Adipose tissue (tissue), 3 donors: ENCODE data around the gene MGME1. TPM values are rescaled to one million over a fixed set of nuclear protein-coding genes. Genes with fewer than 3 reads are reported as not detected.

ENCODE experiments used
- H3K27ac ChIP-seq: one replicate; pipeline ENCODE4 v1.5.1; 2013; ENCODE audit warnings: low read depth, low read length
- WGBS, 3 donors: extraction: QIAGEN DNeasy Blood & Tissue Kit; methylation state at CpG; one replicate each; pipeline ENCODE4 v1.1.7; 2013; 5-methylcytosine and 5-hydroxymethylcytosine counted together
- polyA plus RNA-seq, 3 donors: library from polyadenylated mRNA; stranded (reverse); fragments of 200-250 nt; gene quantifications; one replicate each; pipeline ENCODE4 v1.2.3, GENCODE V29; 2013
- donor health status: healthy with polysubstance abuse.
- donor health status: Bipolar disorder and iron deficiency.
- donor health status: healthy.

Gene MGME1, protein sequence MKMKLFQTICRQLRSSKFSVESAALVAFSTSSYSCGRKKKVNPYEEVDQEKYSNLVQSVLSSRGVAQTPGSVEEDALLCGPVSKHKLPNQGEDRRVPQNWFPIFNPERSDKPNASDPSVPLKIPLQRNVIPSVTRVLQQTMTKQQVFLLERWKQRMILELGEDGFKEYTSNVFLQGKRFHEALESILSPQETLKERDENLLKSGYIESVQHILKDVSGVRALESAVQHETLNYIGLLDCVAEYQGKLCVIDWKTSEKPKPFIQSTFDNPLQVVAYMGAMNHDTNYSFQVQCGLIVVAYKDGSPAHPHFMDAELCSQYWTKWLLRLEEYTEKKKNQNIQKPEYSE
- polyA plus RNA-seq, result 10 to 100 TPM in 1 of 3 donors, 1 to 10 TPM in 2; 5.4 to 11.2 (median 6.8) TPM

DNA sequence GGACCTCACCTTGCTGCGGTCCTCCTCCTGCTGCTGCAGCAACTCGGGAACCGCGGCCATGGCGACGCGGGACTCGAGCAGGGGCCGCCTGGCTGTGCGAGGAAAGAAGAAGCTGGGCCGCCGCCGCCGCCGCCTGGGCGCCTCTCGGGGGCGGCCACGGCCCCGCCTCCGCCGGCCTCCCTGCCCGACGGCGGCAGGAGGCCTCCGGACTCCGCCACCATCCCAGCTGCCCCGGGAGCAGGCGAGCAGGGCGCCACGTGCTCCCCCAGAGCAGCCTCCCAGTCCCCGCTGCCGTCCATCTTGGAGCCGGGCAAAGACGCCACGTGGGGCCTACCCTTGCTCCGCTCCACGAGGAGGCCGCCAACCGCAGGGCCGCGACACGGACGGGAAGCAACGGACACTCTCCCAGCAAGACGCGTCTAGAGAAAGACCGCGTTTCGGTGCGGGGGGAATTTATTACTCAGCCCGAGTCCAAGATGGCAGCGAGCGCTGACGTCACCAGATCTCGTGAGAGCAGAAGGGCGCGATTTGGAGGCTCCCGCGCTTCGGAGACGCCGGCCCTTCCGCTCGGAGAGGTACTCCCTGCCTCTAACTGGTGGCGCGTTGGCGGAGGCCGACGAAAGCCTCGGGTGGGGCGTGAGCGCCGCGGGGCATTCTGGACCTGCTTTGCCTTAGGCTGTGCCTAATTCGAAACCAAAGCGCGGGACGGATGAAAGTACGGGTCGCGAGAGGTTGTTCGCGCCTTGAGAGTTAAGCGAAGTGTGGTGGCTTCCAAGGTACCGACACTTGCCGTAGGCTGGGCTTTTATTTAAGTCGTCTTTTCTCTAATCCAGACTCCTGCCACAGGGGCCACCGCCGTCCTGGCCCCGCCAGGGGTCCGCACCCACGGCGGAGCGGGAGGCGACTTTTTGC lies at the start of gene MGME1, which contains the start of gene SNX5:
Gene MGME1 (plus strand): TSS at position 653 of the 912 bp plus-strand sequence. CDS start 842 bp downstream, outside the sequence.
Gene SNX5 (minus strand): TSS at position 429 of the 912 bp plus-strand sequence. CDS start 369 bp downstream, at position 60.
- peak within 1 kb of the TSS; percentile 67 for H3K27ac ChIP-seq
- WGBS, 3 donors, result 0 to 1% (median 0%) methylated on average over 82 to 96 of the region's 96 CpGs

DNA sequence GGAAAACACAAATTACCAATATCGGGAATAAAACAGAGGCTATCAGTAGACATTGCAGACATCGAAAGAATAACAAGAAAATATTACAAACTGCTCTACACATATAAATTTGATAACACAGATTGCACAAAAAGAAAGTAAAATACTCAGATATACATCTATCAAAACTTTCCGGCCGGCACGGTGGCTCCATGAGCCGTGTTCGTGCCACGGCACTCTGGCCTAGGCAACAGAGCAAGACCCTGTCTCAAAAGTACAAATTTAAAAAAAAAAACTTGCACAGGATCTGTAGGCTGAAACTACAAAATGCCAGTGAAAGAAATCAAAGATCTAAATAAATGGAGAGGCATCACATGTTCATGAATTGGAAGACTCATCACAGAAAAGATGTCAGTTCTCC lies 49.7 kb upstream of the MGME1 start:
- no peak overlapping the region for H3K27ac ChIP-seq
- 94 to 97% (median 96%) methylated on average over 8 of the region's 8 CpGs for WGBS, 3 donors

DNA sequence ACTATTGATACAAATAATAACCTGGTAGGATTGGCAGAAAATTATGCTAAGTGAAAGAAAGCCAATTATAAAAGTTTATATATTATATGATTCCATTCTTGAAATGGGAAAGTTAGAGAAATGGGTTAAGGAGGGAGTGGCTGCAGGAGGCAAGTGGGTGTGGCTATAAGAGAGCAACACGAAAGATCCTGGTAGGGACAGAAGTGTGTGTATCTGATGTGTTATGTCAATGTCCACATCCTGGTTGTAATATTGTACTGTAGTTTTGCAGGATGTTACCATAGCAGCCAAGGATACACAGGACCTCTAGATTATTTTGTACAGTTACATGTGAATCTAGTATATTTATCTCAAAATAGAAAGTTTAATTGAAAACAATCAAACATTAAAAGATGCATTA lies 47.0 kb upstream of the MGME1 start:
- 8 to 16% (median 13%) methylated on average over 1 of the region's 1 CpG for whole genome bisulfite sequencing, 3 donors
- no peak overlapping the region for H3K27ac ChIP-seq

DNA sequence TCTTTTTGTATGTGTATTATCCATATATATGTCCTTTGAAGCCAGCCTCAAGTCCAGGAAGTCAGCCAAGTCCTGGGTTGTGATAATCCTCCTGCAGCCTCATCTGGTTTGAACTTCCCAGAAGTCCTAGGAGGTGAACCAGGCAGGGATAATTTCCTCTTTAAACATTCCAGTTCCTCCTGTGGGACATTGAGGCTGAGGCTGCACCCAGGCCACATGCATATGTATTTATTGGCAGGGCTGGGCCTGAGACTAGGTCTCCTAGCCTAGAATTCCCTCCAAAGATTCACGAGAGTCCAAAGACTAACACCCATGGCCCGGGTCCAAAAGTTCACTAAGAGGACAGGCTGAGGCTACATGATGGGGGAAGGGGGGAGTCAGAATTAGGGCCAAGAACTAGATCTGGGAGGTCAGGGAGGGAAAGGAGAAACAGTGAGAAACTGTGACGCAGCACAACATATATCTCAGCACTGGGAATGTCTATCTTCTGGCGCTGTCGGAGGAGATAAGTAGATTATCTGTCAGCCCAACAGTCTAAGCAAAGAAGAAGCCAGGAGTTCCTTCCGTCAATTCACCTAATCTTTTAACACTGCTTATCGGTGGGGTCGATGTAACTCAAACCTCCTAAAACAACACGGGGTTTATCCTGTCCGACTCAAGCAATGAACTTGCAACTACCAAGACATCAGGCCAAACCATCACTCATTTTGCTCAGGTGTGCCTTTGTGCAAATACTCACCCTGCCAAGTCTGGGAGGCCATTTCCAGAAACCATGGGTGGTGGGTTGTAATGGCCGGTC lies 43.5 kb upstream of the MGME1 start:
- WGBS, 3 donors, result 26 to 64% (median 56%) methylated on average over 11 of the region's 11 CpGs
- H3K27ac ChIP-seq, result no peak overlapping the region

DNA sequence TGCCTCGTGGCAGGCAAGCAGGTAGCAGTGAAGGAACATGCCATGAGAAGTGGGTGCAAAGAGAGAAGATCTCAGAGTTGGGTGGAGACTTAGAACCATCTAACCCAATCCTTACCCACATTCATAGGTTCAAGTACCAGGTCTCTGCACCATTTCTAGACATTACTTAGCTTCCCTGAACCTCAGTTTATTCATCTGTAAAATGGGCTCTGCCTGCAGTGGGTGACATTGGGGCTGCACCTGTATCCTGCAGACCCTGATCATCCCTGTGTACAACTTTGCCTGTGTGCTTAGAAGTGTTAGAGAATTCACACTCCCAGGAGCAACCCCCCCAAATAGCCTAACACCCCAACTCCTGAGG lies 42.9 kb upstream of the MGME1 start:
- WGBS, 3 donors, result 39 to 84% (median 59%) methylated on average over 1 of the region's 1 CpG

DNA sequence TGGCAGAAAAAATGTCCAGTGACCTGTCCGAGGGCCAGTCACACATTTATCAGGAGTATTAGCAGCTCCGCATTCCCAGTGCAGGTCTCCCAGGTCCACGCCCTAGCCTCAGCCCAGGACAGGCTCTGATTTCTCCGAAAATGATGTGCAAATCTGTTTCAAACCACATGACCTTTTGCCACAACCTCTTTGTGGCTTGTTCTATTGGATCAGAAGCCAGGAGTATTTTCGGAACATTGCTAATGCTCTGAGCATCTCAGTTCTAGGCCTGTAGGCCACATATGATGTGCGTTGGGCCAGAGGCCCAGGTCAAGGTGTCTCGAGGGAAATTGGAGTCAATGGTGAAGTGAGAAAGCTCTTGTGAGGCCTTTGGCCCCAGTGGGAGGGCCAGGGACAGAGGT lies 40.6 kb upstream of the MGME1 start:
- no peak overlapping the region for H3K27ac ChIP-seq
- 62 to 75% (median 63%) methylated on average over 7 of the region's 7 CpGs for WGBS, 3 donors

More for the DNA sequence above, 42.9 kb upstream of the MGME1 start:
- H3K27ac ChIP-seq, result no peak overlapping the region

DNA sequence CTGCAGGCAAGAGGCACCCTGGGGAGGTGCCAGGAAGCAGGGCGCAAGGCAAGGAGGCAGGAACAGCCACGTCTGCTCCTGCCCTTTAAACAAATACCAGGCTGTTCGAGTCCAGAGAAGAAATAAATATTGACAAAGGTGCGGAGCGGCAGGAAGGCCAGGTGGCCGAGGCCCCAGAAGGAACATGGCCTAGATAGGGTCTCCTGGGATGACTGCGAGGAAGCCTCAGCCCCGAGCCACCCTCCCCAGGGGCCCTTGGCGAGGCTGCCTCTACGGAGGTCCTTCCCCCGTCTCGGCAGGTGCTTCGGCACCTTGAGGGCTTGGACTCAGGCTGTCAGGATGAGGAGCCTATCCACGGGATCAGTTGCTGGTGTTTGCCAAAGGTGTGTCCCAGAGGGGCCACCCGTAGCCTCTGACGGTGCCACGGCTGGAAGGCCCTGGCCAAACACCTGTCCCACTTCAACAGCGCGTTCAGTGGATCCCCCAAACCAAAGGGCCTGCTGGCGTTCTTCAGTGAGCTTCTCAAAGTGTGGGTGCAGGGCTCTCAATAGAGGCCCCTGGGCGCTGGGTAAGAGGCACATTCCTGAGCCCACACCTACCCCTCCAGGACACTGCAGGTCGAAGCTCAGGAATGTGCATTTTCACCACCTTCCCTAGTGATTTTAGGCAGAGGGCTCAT lies 40.0 kb upstream of the MGME1 start:
- no peak overlapping the region for H3K27ac ChIP-seq
- WGBS, 3 donors, result 38 to 89% (median 75%) methylated on average over 22 of the region's 22 CpGs

DNA sequence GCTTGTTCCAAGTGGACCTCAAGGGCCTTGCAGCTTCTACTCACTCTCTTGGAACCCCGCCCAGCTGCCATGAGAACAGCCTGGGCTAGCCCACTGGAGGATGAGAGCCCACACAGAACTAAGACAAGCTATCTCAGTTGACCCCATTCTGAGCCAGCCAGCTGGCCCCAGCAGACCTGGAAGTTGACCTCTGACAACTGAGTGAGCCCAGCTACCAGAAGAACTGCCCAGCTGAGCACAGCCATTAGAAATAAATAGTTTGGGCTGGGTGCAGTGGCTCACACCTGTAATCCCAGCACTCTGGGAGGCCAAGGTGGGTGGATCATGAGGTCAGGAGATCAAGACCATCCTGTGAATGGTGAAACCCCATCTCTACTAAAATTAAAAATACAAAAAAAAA lies 37.3 kb upstream of the MGME1 start:
- WGBS, 3 donors, result 94 to 100% (median 100%) methylated on average over 1 of the region's 1 CpG
- H3K27ac ChIP-seq, result no peak overlapping the region

DNA sequence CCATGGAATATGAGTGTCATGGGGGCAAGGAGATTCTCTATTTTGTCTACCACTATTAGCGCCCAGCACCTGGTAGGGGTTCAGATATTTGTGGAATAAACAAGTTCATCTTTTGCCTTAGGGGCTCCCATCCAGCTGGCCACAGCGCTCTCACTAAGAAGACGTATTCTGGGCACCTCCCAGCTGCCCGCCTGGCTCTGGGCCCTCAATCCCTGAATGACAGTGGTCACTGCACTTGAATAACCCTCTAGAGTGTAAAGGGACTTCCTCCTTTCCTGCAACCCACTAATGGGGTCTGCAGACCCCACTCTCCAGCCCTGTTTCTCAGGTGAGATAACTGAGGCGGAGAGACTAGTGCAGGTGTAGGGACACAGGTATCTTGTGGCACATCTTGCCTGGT lies 36.4 kb upstream of the MGME1 start:
- no peak overlapping the region for H3K27ac ChIP-seq
- WGBS, 3 donors, result 81 to 96% (median 92%) methylated on average over 5 of the region's 5 CpGs

DNA sequence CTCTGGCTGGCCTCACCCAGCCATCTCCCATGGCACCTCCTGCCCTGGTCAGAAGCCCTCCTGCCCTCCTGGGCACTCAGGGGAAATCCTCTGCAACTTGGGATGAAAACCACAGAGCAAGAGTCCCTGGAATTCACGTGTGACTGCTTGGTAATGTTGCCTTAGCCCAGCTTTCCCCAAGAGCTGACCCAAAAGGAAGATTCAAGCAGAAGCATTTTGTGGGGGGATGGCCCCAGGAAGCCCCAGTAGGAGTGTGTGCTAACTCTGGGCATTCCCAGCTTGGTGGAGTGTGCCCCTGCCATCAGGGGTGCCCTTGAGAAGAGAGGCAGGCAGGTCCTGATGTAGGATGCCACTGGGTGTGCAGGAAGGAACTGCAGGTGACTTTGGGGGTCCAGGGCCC lies 35.7 kb upstream of the MGME1 start:
- H3K27ac ChIP-seq, result no peak overlapping the region
- WGBS, 3 donors, result 67 to 94% (median 76%) methylated on average over 1 of the region's 1 CpG

DNA sequence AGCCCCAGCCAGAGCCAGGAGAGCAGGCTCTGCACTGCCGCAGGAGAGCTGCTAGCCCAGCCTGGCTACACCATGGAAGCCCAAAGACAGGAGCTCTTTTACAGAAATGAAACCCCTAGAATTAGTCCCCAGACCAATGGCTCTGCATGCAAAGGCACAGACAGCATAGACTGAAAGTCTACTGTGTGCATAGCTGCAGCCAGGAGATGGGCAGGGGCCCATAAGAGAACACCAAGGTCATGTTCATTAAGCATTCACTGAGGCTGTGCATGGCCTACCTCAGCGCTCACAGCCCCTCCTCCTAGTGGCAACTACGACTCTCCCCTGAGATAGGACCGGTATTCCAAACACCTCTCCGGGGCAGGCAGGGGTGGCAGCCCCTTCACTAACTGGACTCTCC lies 35.1 kb upstream of the MGME1 start:
- WGBS, 3 donors, result 46 to 94% (median 90%) methylated on average over 5 of the region's 5 CpGs
- H3K27ac ChIP-seq, result no peak overlapping the region

DNA sequence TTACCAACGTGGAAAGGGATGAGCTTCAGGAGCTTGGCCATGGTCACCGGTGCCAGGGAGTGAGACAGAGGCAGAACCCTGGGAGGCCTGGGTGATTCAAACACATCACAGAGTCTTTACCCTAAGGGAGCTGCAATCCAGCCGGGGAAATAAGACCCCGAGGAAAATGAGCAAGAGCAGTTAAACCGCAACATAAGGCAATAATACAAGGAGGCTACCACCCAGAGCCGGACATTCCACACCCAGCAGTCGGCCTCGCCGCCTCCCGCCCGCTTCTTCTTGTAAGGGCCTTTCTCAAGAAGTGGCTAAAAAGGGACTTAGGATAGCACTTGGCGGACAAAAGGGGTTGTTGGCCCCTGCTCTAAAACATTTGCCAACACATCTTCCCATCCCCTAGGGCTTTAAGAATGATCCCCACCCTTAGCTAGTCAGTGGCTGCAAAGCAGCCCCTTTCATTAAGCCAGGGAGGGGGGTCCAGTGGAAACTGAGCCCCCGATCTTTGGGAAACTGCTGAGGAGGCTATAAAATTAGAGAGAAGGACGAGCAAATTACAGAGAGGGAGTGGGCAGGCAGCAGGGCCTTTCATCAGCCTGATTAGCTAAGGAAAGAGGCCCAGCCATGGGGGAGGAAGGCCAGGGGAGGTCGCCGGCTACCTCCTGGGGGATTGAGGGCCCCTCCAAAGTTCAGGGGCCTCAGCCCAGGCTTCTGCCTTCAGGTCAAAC lies 34.5 kb upstream of the MGME1 start:
- WGBS, 3 donors, result 68 to 78% (median 73%) methylated on average over 16 of the region's 16 CpGs
- no peak overlapping the region for H3K27ac ChIP-seq

DNA sequence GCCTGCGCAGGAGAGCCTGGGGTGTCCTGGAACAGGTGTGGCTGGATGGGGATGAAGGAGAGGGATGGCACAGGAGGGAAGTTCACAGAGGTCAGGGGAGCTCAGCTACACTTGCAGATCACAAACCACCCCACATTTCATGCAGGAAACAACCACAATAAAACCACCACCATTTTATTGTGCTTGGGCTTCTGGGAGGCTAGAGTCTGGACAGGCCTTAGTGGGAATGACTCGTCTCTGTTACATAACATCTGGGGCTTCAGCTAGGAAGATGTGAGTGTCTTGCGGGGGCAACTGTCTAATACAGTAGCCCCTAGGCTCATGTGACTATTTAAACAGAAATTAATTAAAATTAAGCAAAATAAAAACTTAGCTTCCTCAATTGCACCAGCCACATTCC lies 33.6 kb upstream of the MGME1 start:
- 75 to 97% (median 87%) methylated on average over 3 of the region's 3 CpGs for WGBS, 3 donors
- H3K27ac ChIP-seq, result no peak overlapping the region

DNA sequence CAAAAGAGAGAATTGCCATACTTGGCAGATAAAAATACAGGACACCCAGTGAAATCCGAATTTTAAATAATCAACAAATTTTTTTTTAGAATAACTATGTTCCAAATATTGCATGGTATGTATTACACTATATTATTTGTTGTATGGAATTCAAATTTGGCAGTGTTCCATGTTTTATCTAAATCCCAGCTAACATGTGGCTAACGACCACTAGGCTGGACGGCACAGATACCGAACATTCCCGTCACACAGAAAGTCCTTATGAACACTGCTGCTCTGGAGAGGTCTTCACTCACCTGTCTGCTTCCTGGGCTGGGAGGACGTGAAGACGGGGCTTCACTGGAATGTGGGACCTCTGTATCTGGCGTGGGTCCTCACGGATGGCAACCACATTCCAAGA lies 33.1 kb upstream of the MGME1 start:
- 76 to 90% (median 89%) methylated on average over 9 of the region's 9 CpGs for WGBS, 3 donors
- H3K27ac ChIP-seq, result no peak overlapping the region

DNA sequence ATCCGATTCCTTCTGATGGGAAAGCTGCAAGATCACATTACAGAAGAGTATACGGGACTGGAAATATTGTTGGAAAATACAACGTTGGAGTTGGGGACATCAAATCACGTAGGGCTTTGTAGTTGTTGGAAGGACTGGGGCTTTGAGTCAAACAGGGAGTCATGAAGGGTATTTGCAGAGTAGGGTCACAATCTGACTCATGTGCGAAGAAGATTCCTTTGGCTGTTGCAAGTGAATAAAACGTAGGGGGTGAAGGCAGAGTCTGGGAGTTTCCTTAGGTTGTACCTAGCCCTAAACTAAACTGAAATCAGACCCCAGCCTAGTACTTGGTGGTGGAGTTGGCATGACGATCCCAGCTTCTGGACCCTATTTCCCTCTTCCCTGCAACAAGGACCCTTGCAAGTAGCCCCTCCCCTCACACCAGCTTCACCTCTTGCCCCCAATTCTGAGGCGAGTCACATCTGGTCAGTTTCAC lies 32.5 kb upstream of the MGME1 start:
- no peak overlapping the region for H3K27ac ChIP-seq
- WGBS, 3 donors, result 63 to 75% (median 66%) methylated on average over 8 of the region's 8 CpGs

DNA sequence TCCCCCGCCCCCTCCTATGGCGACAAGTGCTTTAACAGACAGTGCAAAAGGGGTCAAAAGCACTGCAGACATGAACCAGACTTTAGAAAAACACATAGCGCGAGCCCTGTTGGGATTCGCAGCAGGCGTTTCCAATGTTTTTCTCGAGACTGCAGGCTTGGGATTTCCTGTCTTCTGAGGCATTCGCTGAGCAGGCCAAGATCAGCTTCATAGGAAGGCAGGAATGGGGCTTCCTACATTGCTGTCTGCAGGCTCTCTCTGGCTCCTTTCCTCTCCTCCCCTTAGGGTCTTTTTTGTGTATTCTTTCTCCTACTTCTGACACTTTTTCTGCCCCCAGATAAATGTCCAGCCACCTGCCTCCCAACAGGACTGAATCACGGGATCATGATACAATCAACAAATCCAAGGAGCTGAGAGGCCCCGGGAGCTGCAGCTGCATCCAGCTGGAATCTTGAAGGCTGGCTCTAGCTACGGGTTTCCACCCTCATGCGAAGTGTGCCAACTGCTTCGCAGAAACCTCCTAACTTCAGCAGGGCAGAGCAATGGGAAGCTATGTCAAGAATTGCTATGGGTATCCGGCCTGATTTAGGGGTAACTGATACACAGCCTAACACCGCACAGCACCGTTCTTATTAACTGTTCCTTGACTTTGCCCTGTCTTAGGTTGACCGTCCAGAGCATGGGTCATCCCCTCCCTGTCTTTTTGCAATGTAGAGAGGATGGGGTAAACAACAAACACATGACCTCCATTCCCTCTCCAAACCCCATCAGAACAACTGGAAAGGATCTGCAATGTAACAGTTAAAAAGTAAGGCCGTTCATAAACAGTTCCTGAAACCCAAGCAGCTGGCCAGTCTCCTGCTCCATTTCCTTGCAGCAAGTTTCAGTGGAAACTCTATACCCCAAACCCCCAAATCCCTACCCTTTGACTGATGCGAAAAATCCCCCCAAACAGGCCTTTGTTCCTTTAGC lies 31.8 kb upstream of the MGME1 start:
- no peak overlapping the region for H3K27ac ChIP-seq
- WGBS, 3 donors, result 37 to 45% (median 41%) methylated on average over 19 of the region's 19 CpGs
